Liver (tissue), 9 donors: ENCODE data around the gene GIPC2. TPM values are rescaled to one million over a fixed set of nuclear protein-coding genes. Genes with fewer than 3 reads are reported as not detected.

Source experiments
- DNase-seq: peaks from one replicate; pipeline ENCODE4 v3.0.0-alpha.2; 2017; ENCODE audit warnings: low spot score
- H3K27ac ChIP-seq, 2 donors: one replicate each; pipeline ENCODE4 v1.7.0; 2013; ENCODE audit warnings: inconsistent platforms in 2 of 2, low read length in 2 of 2, control low read depth in 1 of 2, low read depth in 1 of 2, mild to moderate bottlenecking in 1 of 2
- H3K27me3 ChIP-seq, 4 donors: one replicate each; pipeline versions ENCODE4 v1.6.1 to v1.7.0; 2013; ENCODE audit warnings: low read length in 3 of 4, inconsistent platforms in 1 of 4, mild to moderate bottlenecking in 1 of 4, moderate library complexity in 1 of 4; ENCODE audit not compliant: control insufficient read depth in 4 of 4, insufficient read depth in 4 of 4
- H3K36me3 ChIP-seq, 4 donors: one replicate each; pipeline versions ENCODE4 v1.6.1 to v1.7.0; 2013; ENCODE audit warnings: low read length in 3 of 4, mild to moderate bottlenecking in 3 of 4, low read depth in 1 of 4, moderate library complexity in 1 of 4; ENCODE audit not compliant: control insufficient read depth in 4 of 4, insufficient read depth in 3 of 4
- H3K4me1 ChIP-seq, 4 donors: one replicate each; pipeline versions ENCODE4 v1.6.1 to v1.7.0; 2013; ENCODE audit warnings: low read length in 3 of 4, mild to moderate bottlenecking in 3 of 4, moderate library complexity in 1 of 4; ENCODE audit not compliant: control insufficient read depth in 4 of 4, insufficient read depth in 4 of 4
- H3K4me3 ChIP-seq, 3 donors: one replicate each; pipeline versions ENCODE4 v1.6.1 to v1.7.0; 2013; ENCODE audit warnings: low read length in 3 of 3, control low read depth in 1 of 3, low read depth in 1 of 3, mild to moderate bottlenecking in 1 of 3
- H3K9ac ChIP-seq, 2 donors: one replicate each; pipeline ENCODE4 v1.7.0; 2013; ENCODE audit warnings: low read length in 2 of 2, mild to moderate bottlenecking in 2 of 2, moderate library complexity in 2 of 2, control low read depth in 1 of 2, low read depth in 1 of 2
- H3K9me3 ChIP-seq, 4 donors: one replicate each; pipeline versions ENCODE4 v1.6.1 to v1.7.0; 2013; ENCODE audit warnings: low read length in 3 of 4; ENCODE audit not compliant: control insufficient read depth in 4 of 4
- ATF3 ChIP-seq: IDR thresholded peaks from 2 replicates; pipeline ENCODE4 v1.6.1; 2016; ENCODE audit warnings: antibody characterized with exemption
- CTCF ChIP-seq: fragments of 150-350 bp; IDR thresholded peaks from 2 replicates; pipeline ENCODE4 v1.5.1; 2017; ENCODE audit warnings: improper control_type of control experiment, low read depth, low read length; ENCODE audit not compliant: missing input control
- EGR1 ChIP-seq, 2 donors: IDR thresholded peaks; 2 replicates each; pipeline ENCODE4 v1.6.1; 2016 to 2018; ENCODE audit warnings: antibody characterized with exemption in 2 of 2, low read depth in 2 of 2
- FOXA1 ChIP-seq: IDR thresholded peaks from 2 replicates; pipeline ENCODE4 v1.6.1; 2016; ENCODE audit warnings: antibody characterized with exemption
- FOXA2 ChIP-seq: IDR thresholded peaks from 2 replicates; pipeline ENCODE4 v1.6.1; 2016; ENCODE audit warnings: antibody characterized with exemption
- GABPA ChIP-seq, 2 donors: IDR thresholded peaks in 1 of 2; conservative IDR thresholded peaks in 1 of 2; 2 replicates each; pipeline ENCODE4 v1.6.1; 2016; ENCODE audit warnings: antibody characterized with exemption in 2 of 2, mild to moderate bottlenecking in 1 of 2, moderate library complexity in 1 of 2
- HNF4A ChIP-seq, 2 donors: conservative IDR thresholded peaks; 2 replicates each; pipeline ENCODE4 v1.6.1; 2016; ENCODE audit warnings: antibody characterized with exemption in 2 of 2, mild to moderate bottlenecking in 2 of 2
- HNF4G ChIP-seq: IDR thresholded peaks from 2 replicates; pipeline ENCODE4 v1.6.1; 2016; ENCODE audit warnings: antibody characterized with exemption
- JUND ChIP-seq, 2 donors: IDR thresholded peaks; 2 replicates each; pipeline ENCODE4 v1.6.1; 2016; ENCODE audit warnings: antibody characterized with exemption in 2 of 2
- MAX ChIP-seq: IDR thresholded peaks from 2 replicates; pipeline ENCODE4 v1.6.1; 2016; ENCODE audit warnings: antibody characterized with exemption
- NR2F2 ChIP-seq: IDR thresholded peaks from 2 replicates; pipeline ENCODE4 v1.6.1; 2016; ENCODE audit warnings: antibody characterized with exemption
- RAD21 ChIP-seq, 2 donors: IDR thresholded peaks; 2 replicates each; pipeline ENCODE4 v1.6.1; 2016; ENCODE audit warnings: antibody characterized with exemption in 2 of 2, mild to moderate bottlenecking in 2 of 2
- REST ChIP-seq: IDR thresholded peaks from 2 replicates; pipeline ENCODE4 v1.6.1; 2016; ENCODE audit warnings: antibody characterized with exemption, mild to moderate bottlenecking
- RXRA ChIP-seq, 2 donors: IDR thresholded peaks; 2 replicates each; pipeline ENCODE4 v1.6.1; 2017 to 2018; ENCODE audit warnings: antibody characterized with exemption in 2 of 2, mild to moderate bottlenecking in 1 of 2
- SP1 ChIP-seq: IDR thresholded peaks from 2 replicates; pipeline ENCODE4 v1.6.1; 2018; ENCODE audit warnings: antibody characterized with exemption, mild to moderate bottlenecking
- TAF1 ChIP-seq: conservative IDR thresholded peaks from 2 replicates; pipeline ENCODE4 v1.6.1; 2016; ENCODE audit warnings: antibody characterized with exemption, mild to moderate bottlenecking
- YY1 ChIP-seq: IDR thresholded peaks from 2 replicates; pipeline ENCODE4 v1.6.1; 2016; ENCODE audit warnings: antibody characterized with exemption, mild to moderate bottlenecking
- ZBTB33 ChIP-seq: IDR thresholded peaks from 2 replicates; pipeline ENCODE4 v1.6.1; 2016; ENCODE audit warnings: antibody characterized with exemption
- WGBS: extraction: QIAGEN DNeasy Blood & Tissue Kit; methylation state at CpG from one replicate; pipeline ENCODE4 v1.1.7; 2013; 5-methylcytosine and 5-hydroxymethylcytosine counted together
- polyA plus RNA-seq, 2 donors: library from polyadenylated mRNA; stranded (reverse) in 1 of 2; unstranded in 1 of 2; fragments of 200-250 nt in 1 of 2; fragments of >200 nt in 1 of 2; fragmentation: Nextera tagmentation in 1 of 2; extraction: Ambion mirVana in 1 of 2; gene quantifications; one replicate each; pipeline versions ENCODE4 v1.2.1 to v1.2.3, GENCODE V29; 2013 to 2015
- total RNA-seq, 2 donors: library from RNA; depleted of rRNA; stranded (reverse); fragments of >200 nt; gene quantifications; one replicate each; pipeline ENCODE4 v1.2.3, GENCODE V29; 2014
- donor health status: healthy.
- donor health status: healthy.
- donor health status: healthy.
- donor health status: healthy.
- donor health status: healthy.

GIPC2 gene
- total and polyA plus RNA-seq, 4 donors = 3.7 to 10.9 (median 6.4) TPM

- no peak for TF ChIP-seq TAF1
- TF ChIP-seq MAX = no peak
Measured at GRCh38 chr1:78078358-78078757, 32.6 kb downstream of the GIPC2 start (continued).

DNA sequence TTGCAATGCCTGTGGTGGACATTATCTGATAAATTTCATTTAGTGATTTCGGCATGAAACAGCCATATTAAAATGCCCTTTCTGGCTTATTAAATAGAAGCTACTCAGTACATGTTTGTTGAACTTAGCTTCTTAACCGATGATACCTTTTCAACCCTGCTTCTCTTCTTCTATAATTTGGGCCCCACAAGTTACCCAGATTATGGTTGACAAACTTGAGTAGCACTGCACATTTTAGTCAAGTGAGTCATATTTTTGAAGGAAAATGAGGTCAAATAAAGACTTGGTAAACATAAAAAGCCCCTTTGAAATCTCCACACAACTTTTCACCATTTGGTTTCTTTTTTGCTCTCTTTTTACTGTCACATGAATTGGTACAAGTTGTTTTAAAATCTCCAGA is 33.8 kb downstream of the GIPC2 start:
- Histone ChIP-seq H3K27ac (no peak overlapping the region), H3K9ac (no peak overlapping the region), H3K27me3 (no peaks in the 10 kb centered on the region), H3K9me3 (no peaks in the 10 kb centered on the region), H3K4me3 (no peak overlapping the region), H3K36me3 (peaks cover 0 to 7% (median 0%) of the 10 kb centered on the region in 4 donors), H3K4me1 (peaks cover 0 to 17% (median 1%) of the 10 kb centered on the region in 4 donors)
- WGBS = 92% methylated on average over 2 of the region's 2 CpGs
- TF ChIP-seq FOXA1 = no peak
- TF ChIP-seq HNF4G = no peak
- TF ChIP-seq FOXA2 = no peak
- no peak for TF ChIP-seq REST
- TF ChIP-seq NR2F2 = no peak
- no peak for TF ChIP-seq ATF3
- TF ChIP-seq JUND (IDR thresholded peaks at IDR 0.05) = no peak
- TF ChIP-seq GABPA (IDR thresholded peaks at IDR 0.05 in 1 of 2, conservative IDR thresholded peaks at IDR 0.05 in 1 of 2) = no peak
- no peak for TF ChIP-seq CTCF
- TF ChIP-seq SP1 = no peak
- no peak for TF ChIP-seq TAF1
- no peak for TF ChIP-seq MAX
- TF ChIP-seq RAD21 (IDR thresholded peaks at IDR 0.05) = no peak
- TF ChIP-seq EGR1 (IDR thresholded peaks at IDR 0.05; ENCODE audit: low read depth in 2 of 2) = no peak
- TF ChIP-seq ZBTB33 = no peak
- no peak for TF ChIP-seq YY1
- no peak for TF ChIP-seq HNF4A (conservative IDR thresholded peaks at IDR 0.05)
- no peak for TF ChIP-seq RXRA (IDR thresholded peaks at IDR 0.05)
- no peak for DNase-seq
